IMR-90 (cell line): ENCODE results near the gene PPP1R9B. TPM values are rescaled to one million over a fixed set of nuclear protein-coding genes. Genes with fewer than 3 reads are reported as not detected.
A peak's percentile ranks its signal among the peaks of the same experiment; 100 is the strongest.

ENCODE experiments used
- ATAC-seq: fragments of 200-7000 bp; cut with Tn5 transposase; 2 replicates; pipeline ENCODE4 v1.9.1; 2020; ENCODE audit warnings: low read depth, mild to moderate bottlenecking, moderate library complexity
- BruUV-seq: library from RNA; stranded (reverse); fragments of 400-500 nt; replicated peaks from 2 replicates; lab custom pipeline; 2021; lab: Mats Ljungman, UMichigan
- CTCF ChIA-PET: fragments of 300-600 bp; formaldehyde crosslinking; extraction: SDS; loops from one replicate; lab custom pipeline; 2021; ENCODE audit warnings: antibody characterized with exemption; lab: Yijun Ruan, JAX
- POLR2A ChIA-PET: fragments of 300-600 bp; sonication (Branson Sonifier 250); formaldehyde crosslinking; loops from one replicate; lab custom pipeline; 2022; ENCODE audit warnings: antibody characterized with exemption; ENCODE audit not compliant: unreplicated experiment; lab: Charles Lee
- DNase-seq: peaks from one replicate; pipeline ENCODE4 v3.0.0; 2013
- H2AFZ ChIP-seq: replicated peaks from 2 replicates; pipeline ENCODE3; 2013; ENCODE audit warnings: low read length, mild to moderate bottlenecking; ENCODE audit not compliant: poor library complexity
- H2AK5ac ChIP-seq: 2 replicates; pipeline ENCODE4 v1.6.1; 2013; ENCODE audit warnings: low read depth, low read length, inconsistent platforms
- H2AK9ac ChIP-seq: replicated peaks from 2 replicates; pipeline ENCODE3; 2013; ENCODE audit warnings: mild to moderate bottlenecking, low read depth, low read length, moderate library complexity; ENCODE audit not compliant: poor library complexity
- H2BK120ac ChIP-seq: 2 replicates; pipeline ENCODE4 v1.6.1; 2013; ENCODE audit warnings: low read depth, low read length, inconsistent platforms
- H2BK15ac ChIP-seq: 3 replicates; pipeline ENCODE4 v1.6.1; 2013; ENCODE audit warnings: low read depth, low read length, inconsistent platforms
- H2BK20ac ChIP-seq: 2 replicates; pipeline ENCODE4 v1.6.1; 2013; ENCODE audit warnings: low read depth, mild to moderate bottlenecking, inconsistent platforms, low read length, moderate library complexity
- H2BK5ac ChIP-seq: 2 replicates; pipeline ENCODE4 v1.6.1; 2013; ENCODE audit warnings: mild to moderate bottlenecking, low read depth, low read length, inconsistent platforms; ENCODE audit not compliant: poor library complexity, severe bottlenecking
- H3K14ac ChIP-seq: replicated peaks from 2 replicates; pipeline ENCODE4 v1.6.1; 2013; ENCODE audit warnings: low read depth, low read length, inconsistent platforms
- H3K18ac ChIP-seq: 2 replicates; pipeline ENCODE4 v1.6.1; 2013; ENCODE audit warnings: low read depth, low read length, control low read depth
- H3K23ac ChIP-seq: 2 replicates; pipeline ENCODE4 v1.6.1; 2013; ENCODE audit warnings: low read depth, low read length, inconsistent platforms
- H3K27ac ChIP-seq: 2 replicates; pipeline ENCODE4 v1.5.1; 2013; ENCODE audit warnings: mild to moderate bottlenecking, control low read depth, low read length; ENCODE audit not compliant: insufficient read depth
- H3K27me3 ChIP-seq: 2 replicates; pipeline ENCODE4 v1.6.1; 2013; ENCODE audit warnings: low read length; ENCODE audit not compliant: control insufficient read depth, insufficient read depth
- H3K36me3 ChIP-seq: 2 replicates; pipeline ENCODE4 v1.6.1; 2013; ENCODE audit warnings: low read length, mixed read lengths; ENCODE audit not compliant: control insufficient read depth, insufficient read depth
- H3K4ac ChIP-seq: 2 replicates; pipeline ENCODE4 v1.6.1; 2013; ENCODE audit warnings: low read depth, low read length, inconsistent platforms
- H3K4me1 ChIP-seq: 2 replicates; pipeline ENCODE4 v1.6.1; 2013; ENCODE audit warnings: low read length, mixed read lengths; ENCODE audit not compliant: control insufficient read depth, insufficient read depth
- H3K4me2 ChIP-seq: 2 replicates; pipeline ENCODE4 v1.6.1; 2013; ENCODE audit warnings: low read depth, mild to moderate bottlenecking, control low read depth, low read length, moderate library complexity
- H3K4me3 ChIP-seq: 2 replicates; pipeline ENCODE4 v1.5.1; 2013; ENCODE audit warnings: low read depth, mild to moderate bottlenecking, control low read depth, low read length, moderate library complexity; ENCODE audit not compliant: insufficient read depth
- H3K56ac ChIP-seq: 2 replicates; pipeline ENCODE4 v1.6.1; 2013; ENCODE audit warnings: low read length, inconsistent platforms; ENCODE audit not compliant: insufficient read depth; ENCODE audit errors: extremely low read depth
- H3K79me1 ChIP-seq, 2 experiments: 2 replicates each; pipeline ENCODE4 v1.6.1; 2013; ENCODE audit warnings: low read length in 2 of 2, inconsistent platforms in 1 of 2, low read depth in 1 of 2
- H3K9ac ChIP-seq: 2 replicates; pipeline ENCODE4 v1.6.1; 2013; ENCODE audit warnings: low read depth, low read length, control low read depth
- H3K9me1 ChIP-seq: 2 replicates; pipeline ENCODE4 v1.6.1; 2013; ENCODE audit warnings: low read length, inconsistent platforms; ENCODE audit not compliant: insufficient read depth
- H3K9me3 ChIP-seq: 2 replicates; pipeline ENCODE4 v1.6.1; 2013; ENCODE audit warnings: low read length; ENCODE audit not compliant: control insufficient read depth, insufficient read depth
- H4K20me1 ChIP-seq: 2 replicates; pipeline ENCODE4 v1.6.1; 2013; ENCODE audit warnings: low read length, inconsistent platforms; ENCODE audit not compliant: insufficient read depth
- H4K5ac ChIP-seq: 2 replicates; pipeline ENCODE4 v1.6.1; 2013; ENCODE audit warnings: mild to moderate bottlenecking, low read depth, low read length, control low read depth
- H4K8ac ChIP-seq, 2 experiments: 2 replicates each; pipeline ENCODE4 v1.6.1; 2013; ENCODE audit warnings: low read depth in 2 of 2, low read length in 2 of 2, control low read depth in 1 of 2, inconsistent platforms in 1 of 2
- H4K91ac ChIP-seq: 2 replicates; pipeline ENCODE4 v1.6.1; 2013; ENCODE audit warnings: low read depth, low read length, inconsistent platforms; ENCODE audit not compliant: insufficient read depth
- BHLHE40 ChIP-seq: fragments of 150-350 bp; IDR thresholded peaks from 2 replicates; pipeline ENCODE4 v1.6.1; 2016; ENCODE audit warnings: mild to moderate bottlenecking, low read depth, low read length
- RFX5 ChIP-seq: IDR thresholded peaks from 2 replicates; pipeline ENCODE4 v1.8.0; 2012; ENCODE audit warnings: low read depth, mild to moderate bottlenecking, low read length, moderate library complexity
- WGBS, 2 experiments: methylation state at CpG; one replicate each; pipeline versions ENCODE4 v1.1.5 to v1.1.7; 2013; ENCODE audit warnings: missing lambda C conversion rate in 2 of 2; ENCODE audit not compliant: insufficient read length in 1 of 2; ENCODE audit errors: extremely low coverage in 2 of 2; 5-methylcytosine and 5-hydroxymethylcytosine counted together
- dilution Hi-C: fragments of 300-500 bp; cut with HindIII; formaldehyde crosslinking; loops from one replicate; pipeline ENCODE4 v1.14.3; 2018; ENCODE audit warnings: low sequenced_read_pairs; ENCODE audit not compliant: unreplicated experiment
- in situ Hi-C: fragments of 300-500 bp; cut with MboI; formaldehyde crosslinking; loops from 3 replicates; pipeline ENCODE4 v1.14.3; 2019; ENCODE audit warnings: low sequenced_read_pairs, inconsistent platforms, mixed read lengths
- intact Hi-C: fragments of 100-400 bp; cut with micrococcal nuclease; formaldehyde crosslinking; loops from 2 replicates; pipeline ENCODE4 v1.10.0; 2022
- polyA plus RNA-seq, 3 experiments: library from polyadenylated mRNA; depleted of rRNA; stranded (reverse); fragments of >200 nt; gene quantifications; 2 replicates each; pipeline ENCODE4 v1.2.3, GENCODE V29; 2012; ENCODE audit warnings: low replicate concordance in 1 of 3
- total RNA-seq: library from RNA; depleted of rRNA; stranded (reverse); fragments of >200 nt; gene quantifications from 2 replicates; pipeline ENCODE4 v1.2.3, GENCODE V29; 2012

The PPP1R9B gene
- total and polyA plus RNA-seq, 2 of the 4 experiments (the other 2 are of a cell fraction): 23.0 to 28.0 TPM

GRCh38 chr17:50127697-50128361, 22.6 kb downstream of the PPP1R9B start:
- in situ Hi-C loops: no loop called here
- dilution Hi-C loops: no loop called here
- H3K23ac ChIP-seq: no peak overlapping the region
- H3K56ac ChIP-seq: no peak overlapping the region
- no peak overlapping the region for H4K91ac ChIP-seq
- H2AK9ac ChIP-seq: peak overlapping the region; percentile 5
- no peak overlapping the region for H3K4ac ChIP-seq
- H3K79me1 ChIP-seq: peaks cover 3 to 31% of the 10 kb centered on the region in 2 experiments; a peak in 3 of 4 replicates
- H3K27me3 ChIP-seq: no peaks in the 10 kb centered on the region
- H4K20me1 ChIP-seq: peaks cover 4% of the 10 kb centered on the region
- ChIA-PET CTCF (interaction anchor here (0.6 kb wide), 2 partner anchors 169 to 171 kb away, joined by 4 read pairs; no protein-coding TSS in a partner anchor), POLR2A (interaction anchor here (0.5 kb wide), 1 partner anchor 220 kb away, joined by 3 read pairs; no protein-coding TSS in a partner anchor)
- no peak overlapping the region for H3K18ac ChIP-seq
- H3K36me3 ChIP-seq: 0 out of 2 replicates have a peak, but pooled peaks cover under 1% of the 10 kb centered on the region
- DNase-seq (peak; percentile 45), ATAC-seq (no peak)
- no peak overlapping the region for H3K4me3 ChIP-seq
- no peak overlapping the region; a peak in 2 of 4 replicates for H4K8ac ChIP-seq
- no peak overlapping the region for H3K14ac ChIP-seq
- H3K4me2 ChIP-seq: no peak overlapping the region
- H2BK15ac ChIP-seq: no peak overlapping the region
- H2BK20ac ChIP-seq: no peak overlapping the region
- no peak overlapping the region for H3K9ac ChIP-seq
- H3K9me3 ChIP-seq: no peaks in the 10 kb centered on the region
- H2AFZ ChIP-seq: no peak overlapping the region
- no peak for TF ChIP-seq RFX5
- no peak for TF ChIP-seq BHLHE40
- BruUV-seq: no TSS peak
- H3K9me1 ChIP-seq: peaks cover 19% of the 10 kb centered on the region; the same call in 1 of the 2 replicates
- H2BK5ac ChIP-seq: no peak overlapping the region
- H4K5ac ChIP-seq: no peak overlapping the region
- no CpG with 5 or more reads among the region's 6 CpGs for WGBS, 2 experiments
- peaks cover 21% of the 10 kb centered on the region for H3K4me1 ChIP-seq
- H2AK5ac ChIP-seq: peak overlapping the region; percentile 85
- H2BK120ac ChIP-seq: no peak overlapping the region; the same call in 1 of the 2 replicates
- intact Hi-C loops: no loop called here
- no peak overlapping the region for H3K27ac ChIP-seq
